HCT116 (cell line): ENCODE measurements around the gene BEST4. TPM values are rescaled to one million over a fixed set of nuclear protein-coding genes. Genes with fewer than 3 reads are reported as not detected.
"Not testable (repeated sequence)": the region's sequence is repeated elsewhere in the genome, so short reads cannot be mapped to it uniquely, and the experiment has no call there.

Source experiments
- ATAC-seq: fragments of 200-7000 bp; cut with Tn5 transposase; 2 replicates; pipeline ENCODE4 v1.9.1; 2020; ENCODE audit warnings: mild to moderate bottlenecking, moderate library complexity
- BruUV-seq: library from RNA; stranded (reverse); fragments of 400-500 nt; replicated peaks from 2 replicates; lab custom pipeline; 2021; lab: Mats Ljungman, UMichigan
- CTCF ChIA-PET: fragments of 300-600 bp; sonication (Branson Sonifier 250); formaldehyde crosslinking; loops from one replicate; lab custom pipeline; 2021; ENCODE audit warnings: antibody characterized with exemption; lab: Charles Lee
- POLR2A ChIA-PET: fragments of 300-600, 350-600 bp; sonication (Branson Sonifier 250); formaldehyde crosslinking; loops from one replicate; lab custom pipeline; 2021; ENCODE audit warnings: antibody characterized with exemption; lab: Charles Lee
- RAD21 ChIA-PET, 2 experiments: fragments of 300-600 bp; sonication (Branson Sonifier 250); formaldehyde crosslinking; loops; one replicate each; lab custom pipeline; 2023; ENCODE audit warnings: low total read pairs in 2 of 2; ENCODE audit not compliant: uncharacterized antibody in 2 of 2, unreplicated experiment in 2 of 2, low non-redundant PET in 1 of 2; lab: Charles Lee
- DNase-seq: peaks from one replicate; pipeline ENCODE4 v3.0.0-alpha.2; 2010; ENCODE audit warnings: low read depth, low spot score
- H2AFZ ChIP-seq: fragments of 200-600 bp; shearing (Covaris generic), sonication (generic); 2 replicates; pipeline ENCODE4 v1.6.1; 2017; ENCODE audit warnings: low read depth, mixed run types, mixed read lengths, antibody characterized with exemption, low read length; ENCODE audit not compliant: poor library complexity, severe bottlenecking
- H3K27ac ChIP-seq: 2 replicates; pipeline ENCODE4 v1.5.1; 2012; ENCODE audit warnings: low read depth, low read length
- H3K27me3 ChIP-seq: fragments of 200-600 bp; sonication (generic); 2 replicates; pipeline ENCODE4 v1.6.1; 2016; ENCODE audit warnings: mixed run types, low read length, mixed read lengths; ENCODE audit not compliant: insufficient read depth
- H3K36me3 ChIP-seq, 2 experiments: fragments of 200-500 bp in 1 of 2; fragments of 200-600 bp in 1 of 2; sonication (Bioruptor generic) in 1 of 2; sonication (generic) in 1 of 2; 2 replicates each; pipeline versions ENCODE4 v1.5.1 to v1.6.1; 2014 to 2016; ENCODE audit warnings: low read length in 2 of 2, inconsistent platforms in 1 of 2, mixed read lengths in 1 of 2, mixed run types in 1 of 2; ENCODE audit not compliant: insufficient read depth in 2 of 2, control insufficient read depth in 1 of 2
- H3K4me1 ChIP-seq, 2 experiments: fragments of 200-600 bp in 1 of 2; sonication (generic) in 1 of 2; 2 replicates each; pipeline versions ENCODE4 v1.5.1 to v1.6.1; 2012 to 2017; ENCODE audit warnings: low read length in 2 of 2, inconsistent platforms in 1 of 2, mild to moderate bottlenecking in 1 of 2, mixed read lengths in 1 of 2, mixed run types in 1 of 2, moderate library complexity in 1 of 2; ENCODE audit not compliant: insufficient read depth in 2 of 2, control insufficient read depth in 1 of 2
- H3K4me2 ChIP-seq: fragments of 200-600 bp; sonication (generic); 2 replicates; pipeline ENCODE4 v1.6.1; 2017; ENCODE audit warnings: mixed run types, low read length, mixed read lengths
- H3K4me3 ChIP-seq, 2 experiments: fragments of 200-600 bp in 1 of 2; sonication (generic) in 1 of 2; replicated peaks in 1 of 2; 2 replicates each; pipeline ENCODE4 v1.5.1; 2011 to 2016; ENCODE audit warnings: low read length in 2 of 2, control low read depth in 1 of 2, low read depth in 1 of 2, mild to moderate bottlenecking in 1 of 2, mixed read lengths in 1 of 2, mixed run types in 1 of 2
- H3K79me2 ChIP-seq: fragments of 200-600 bp; sonication (generic); 2 replicates; pipeline ENCODE4 v1.6.1; 2017; ENCODE audit warnings: mild to moderate bottlenecking, mixed run types, low read length, moderate library complexity, mixed read lengths; ENCODE audit not compliant: insufficient read depth
- H3K9ac ChIP-seq: fragments of 200-600 bp; sonication (generic); 2 replicates; pipeline ENCODE4 v1.6.1; 2016; ENCODE audit warnings: low read length, mixed read lengths
- H3K9me2 ChIP-seq: fragments of 200-600 bp; sonication (generic), shearing (Covaris generic); 2 replicates; pipeline ENCODE4 v1.6.1; 2017; ENCODE audit warnings: mixed run types, mild to moderate bottlenecking, moderate library complexity; ENCODE audit not compliant: insufficient read depth
- H3K9me3 ChIP-seq, 2 experiments: fragments of 200-500 bp in 1 of 2; fragments of 200-600 bp in 1 of 2; sonication (Bioruptor generic) in 1 of 2; sonication (generic) in 1 of 2; 2 replicates each; pipeline ENCODE4 v1.6.1; 2014 to 2017; ENCODE audit warnings: low read length in 2 of 2, mixed read lengths in 2 of 2, inconsistent platforms in 1 of 2, low read depth in 1 of 2, mild to moderate bottlenecking in 1 of 2, mixed run types in 1 of 2, moderate library complexity in 1 of 2; ENCODE audit not compliant: control insufficient read depth in 1 of 2, insufficient read depth in 1 of 2
- H4K20me1 ChIP-seq: fragments of 200-600 bp; sonication (generic), shearing (Covaris generic); 2 replicates; pipeline ENCODE4 v1.6.1; 2017; ENCODE audit warnings: mixed run types, mild to moderate bottlenecking, moderate library complexity; ENCODE audit not compliant: insufficient read depth
- ATF3 ChIP-seq: IDR thresholded peaks from 2 replicates; pipeline ENCODE4 v1.6.1; 2012
- EGR1 ChIP-seq: IDR thresholded peaks from 2 replicates; pipeline ENCODE4 v1.6.1; 2012; ENCODE audit warnings: low read depth
- intact Hi-C: fragments of 100-400 bp; cut with micrococcal nuclease; formaldehyde crosslinking; loops from 2 replicates; pipeline ENCODE4 v1.10.0; 2022
- total RNA-seq: library from RNA; stranded (reverse); gene quantifications from one replicate; pipeline ENCODE4 v1.2.1, GENCODE V29; 2021; ENCODE audit not compliant: unreplicated experiment

Gene BEST4
- total RNA-seq, 1 experiment from 2014 or later, result 0.52 TPM

DNA sequence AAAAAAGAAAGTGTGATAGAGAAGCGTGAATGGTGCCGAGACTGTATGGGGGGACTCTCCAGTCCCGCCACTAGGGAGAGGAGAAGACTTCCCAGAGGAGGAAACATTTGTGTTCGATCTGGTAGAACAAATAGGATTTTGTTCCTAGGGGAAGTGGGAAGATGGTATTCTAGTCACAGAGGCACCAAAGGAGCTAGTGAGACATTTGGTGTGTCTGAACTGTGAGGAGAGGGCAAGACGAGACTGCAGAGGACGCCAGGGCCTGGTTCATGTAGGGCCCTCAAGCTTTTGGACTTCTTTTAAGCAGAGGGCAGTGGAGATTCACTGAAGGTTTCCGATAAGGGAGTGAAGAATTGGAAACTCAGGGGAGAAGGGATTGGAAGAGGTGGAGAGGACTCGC lies 23.3 kb upstream of the BEST4 start:
- no peaks in the 10 kb centered on the region for H3K27me3 ChIP-seq
- ATAC-seq (no peak), DNase-seq (no peak)
- ChIA-PET CTCF (interaction anchor here (2.9 kb wide), 1 partner anchor 11 kb away, joined by 8 read pairs; the partner anchor contains the start of gene PLK3), POLR2A (interaction anchor here (1.0 to 8.0 kb wide), 3 partner anchors 9 to 18 kb away, joined by 3 to 200 read pairs (median 32); partner anchors contain the start of gene PLK3), RAD21 (no interaction called here)
- H3K27ac ChIP-seq, result no peak overlapping the region; the same call in 1 of the 2 replicates
- H3K4me2 ChIP-seq, result peak overlapping the region; percentile 68; the same call in 1 of the 2 replicates
- intact Hi-C loops, result no loop called here
- peak overlapping the region; percentile 4; the same call in 1 of the 2 replicates for H3K9ac ChIP-seq
- H3K4me3 ChIP-seq, result no peak overlapping the region
- no peaks in the 10 kb centered on the region for H4K20me1 ChIP-seq
- BruUV-seq, result no TSS peak
- TF ChIP-seq ATF3 (no peak), EGR1 (no peak)
- no peaks in the 10 kb centered on the region for H3K9me3 ChIP-seq
- H3K36me3 ChIP-seq, result peaks cover 0 to 5% of the 10 kb centered on the region in 2 experiments; a peak in 1 of 4 replicates
- no peaks in the 10 kb centered on the region for H3K79me2 ChIP-seq
- no peaks in the 10 kb centered on the region for H3K9me2 ChIP-seq
- H2AFZ ChIP-seq, result no peak overlapping the region
- H3K4me1 ChIP-seq, result peaks cover 54 to 67% of the 10 kb centered on the region in 2 experiments

GRCh38 chr1:44810762-44811105 lies 22.8 kb upstream of the BEST4 start:
- H3K4me2 ChIP-seq, result peak overlapping the region; percentile 68
- ChIA-PET CTCF (interaction anchor here (2.9 kb wide), 1 partner anchor 11 kb away, joined by 8 read pairs; the partner anchor contains the start of gene PLK3), POLR2A (interaction anchor here (1.0 to 8.0 kb wide), 3 partner anchors 9 to 17 kb away, joined by 3 to 200 read pairs (median 32); partner anchors contain the start of gene PLK3)
- peak overlapping the region; percentile 98; the same call in 1 of the 2 replicates for H3K27ac ChIP-seq
- H3K9me2 ChIP-seq, H3K4me3 ChIP-seq, H3K36me3 ChIP-seq, H2AFZ ChIP-seq, H3K27me3 ChIP-seq, BruUV-seq, H4K20me1 ChIP-seq, H3K9me3 ChIP-seq, ATAC-seq, H3K79me2 ChIP-seq, DNase-seq, RAD21 ChIA-PET, intact Hi-C loops: not testable (repeated sequence)
- peaks cover 58 to 72% of the 10 kb centered on the region in 2 experiments for H3K4me1 ChIP-seq
- H3K9ac ChIP-seq, result peak overlapping the region; percentile 73; the same call in 1 of the 2 replicates
